K562 (cell line): Measurements from ENCODE around the gene CHPF. TPM values are rescaled to one million over a fixed set of nuclear protein-coding genes. Genes with fewer than 3 reads are reported as not detected.

Source experiments
- ARID3B ChIP-seq: fragments of 250-450 bp; sonication (Bioruptor Pico); IDR thresholded peaks from 2 replicates; pipeline ENCODE4 v1.4.0; 2020; ENCODE audit warnings: borderline replicate concordance
- BMI1 ChIP-seq: fragments of 150-350 bp; IDR thresholded peaks from 2 replicates; pipeline ENCODE4 v1.6.1; 2014; ENCODE audit warnings: low read length
- CREBBP ChIP-seq: IDR thresholded peaks from one replicate; pipeline ENCODE4 v1.6.1; 2012; ENCODE audit warnings: low read depth, mild to moderate bottlenecking, control low read depth, inconsistent platforms, low read length
- HNRNPH1 ChIP-seq: fragments of 200-400 bp; formaldehyde crosslinking; optimal IDR thresholded peaks from 2 replicates; pipeline ENCODE3; 2017; ENCODE audit warnings: low read depth, mild to moderate bottlenecking, low read length, moderate library complexity
- HNRNPL ChIP-seq: fragments of 200-400 bp; formaldehyde crosslinking; IDR thresholded peaks from 2 replicates; pipeline ENCODE4 v1.6.1; 2017; ENCODE audit warnings: low read depth, mild to moderate bottlenecking, low read length
- KLF6 ChIP-seq: fragments of 250-450 bp; sonication (Bioruptor Pico); IDR thresholded peaks from 2 replicates; pipeline ENCODE4 v1.4.0; 2020; ENCODE audit warnings: mild to moderate bottlenecking, moderate library complexity, borderline replicate concordance
- MAFK ChIP-seq: IDR thresholded peaks from 2 replicates; pipeline ENCODE4 v1.6.1; 2011; ENCODE audit warnings: low read length, improper control_type of control experiment
- PYGO2 ChIP-seq: fragments of 450-650 bp; IDR thresholded peaks from 2 replicates; pipeline ENCODE4 v1.6.1; 2016; ENCODE audit warnings: mild to moderate bottlenecking, missing genetic modification characterization, moderate library complexity, missing compliant biosample characterization
- RBFOX2 ChIP-seq: fragments of 200-400 bp; formaldehyde crosslinking; IDR thresholded peaks from 2 replicates; pipeline ENCODE4 v1.6.1; 2017; ENCODE audit warnings: low read depth, mild to moderate bottlenecking, low read length, moderate library complexity
- RERE ChIP-seq: sonication (generic); formaldehyde crosslinking; IDR thresholded peaks from 2 replicates; pipeline ENCODE4 v1.8.0; 2023; ENCODE audit warnings: missing genetic modification reagents, mild to moderate bottlenecking, borderline replicate concordance
- XRCC3 ChIP-seq: fragments of 450-650 bp; IDR thresholded peaks from 2 replicates; pipeline ENCODE4 v1.6.1; 2017; ENCODE audit warnings: mild to moderate bottlenecking, moderate library complexity
- ZNF407 ChIP-seq: fragments of 450-650 bp; IDR thresholded peaks from 2 replicates; pipeline ENCODE4 v1.6.1; 2016; ENCODE audit warnings: low read depth
- polyA plus RNA-seq, 8 experiments: library from polyadenylated mRNA; depleted of rRNA in 4 of 8; stranded (reverse) in 5 of 8; unstranded in 3 of 8; fragments of >200 nt; fragmentation: Nextera tagmentation in 2 of 8; fragmentation: Illumina TruSeq in 1 of 8; extraction: Ambion mirVana in 2 of 8; extraction: Trizol in 1 of 8; gene quantifications; 2 replicates each; pipeline versions ENCODE4 v1.2.1 to v1.2.3, GENCODE V29; 2011 to 2014; ENCODE audit warnings: inconsistent platforms in 1 of 8, missing spikeins in 1 of 8
- total RNA-seq, 7 experiments: library from RNA; depleted of rRNA in 6 of 7; stranded (reverse); fragments of >200 nt in 6 of 7; fragmentation: Illumina TruSeq in 2 of 7; extraction: Trizol in 2 of 7; gene quantifications; 2 replicates each; pipeline versions ENCODE4 v1.2.1 to v1.2.3, GENCODE V29; 2011 to 2021; ENCODE audit warnings: low replicate concordance in 1 of 7

The CHPF gene
- total and polyA plus RNA-seq, 9 of the 15 experiments (the other 6 are each of a cell fraction or from before 2014, with no cell fraction given), result 0.15 to 57.2 (median 7.9) TPM

GRCh38 chr2:219498280-219499057 lies 45.1 kb downstream of the CHPF start, which contains the start of gene GMPPA (continued):
- no peak for TF ChIP-seq CREBBP
- no peak for TF ChIP-seq KLF6 (CRISPR knock-in tag)
- no peak for TF ChIP-seq MAFK
- TF ChIP-seq RERE (CRISPR knock-in tag), result no peak
- no peak for TF ChIP-seq HNRNPH1
- TF ChIP-seq BMI1, result no peak
- TF ChIP-seq ARID3B (CRISPR knock-in tag), result no peak
- 0 out of 2 replicates have a peak, but pooled peaks have one; percentile 3 for TF ChIP-seq HNRNPL
- peak; percentile 93 for TF ChIP-seq RBFOX2
- TF ChIP-seq PYGO2 (tag), result no peak
- no peak for TF ChIP-seq XRCC3
- TF ChIP-seq ZNF407, result no peak
